ENCODE results near the gene BICD1. TPM values are rescaled to one million over a fixed set of nuclear protein-coding genes. Genes with fewer than 3 reads are reported as not detected.
A peak's percentile ranks its signal among the peaks of the same experiment; 100 is the strongest.

Gene BICD1
- total and polyA plus RNA-seq, 2 of the 13 experiments (the other 11 are each of a cell fraction or from before 2014, with no cell fraction given): 4.5 to 5.2 TPM

- TF ChIP-seq ZNF784 (CRISPR knock-in tag; IDR thresholded peaks at IDR 0.05; ENCODE audit: borderline replicate concordance): no peak
- 0 out of 2 replicates have a peak, but pooled peaks have one; percentile 79 for TF ChIP-seq ZSCAN30 (CRISPR knock-in tag; IDR thresholded peaks at IDR 0.05)
- TF ChIP-seq PRPF4 (IDR thresholded peaks at IDR 0.05; ENCODE audit: low read depth, low read length, poor library complexity, severe bottlenecking): no peak
- TF ChIP-seq HNF4A (CRISPR knock-in tag; IDR thresholded peaks at IDR 0.05): no peak
- TF ChIP-seq BRD4 (CRISPR knock-in tag; IDR thresholded peaks at IDR 0.05): no peak
- TF ChIP-seq TFDP2 (CRISPR knock-in tag; IDR thresholded peaks at IDR 0.05): no peak
- TF ChIP-seq ZBTB20 (CRISPR knock-in tag; IDR thresholded peaks at IDR 0.05; ENCODE audit: borderline replicate concordance, low read depth): no peak
- no peak for TF ChIP-seq TBX3 (IDR thresholded peaks at IDR 0.05; ENCODE audit: borderline replicate concordance)
- TF ChIP-seq SRSF4 (IDR thresholded peaks at IDR 0.05; ENCODE audit: low read depth, low read length, poor library complexity, severe bottlenecking): no peak
- no peak for TF ChIP-seq CENPT (CRISPR knock-in tag; IDR thresholded peaks at IDR 0.05; ENCODE audit: low read depth)
- TF ChIP-seq ZNF75D (CRISPR knock-in tag; IDR thresholded peaks at IDR 0.05; ENCODE audit: borderline replicate concordance): no peak
- TF ChIP-seq ZNF260 (CRISPR knock-in tag; IDR thresholded peaks at IDR 0.05; ENCODE audit: borderline replicate concordance, low read depth): no peak
- peak; percentile 52; the same call in 1 of the 2 replicates for TF ChIP-seq ZFP91 (CRISPR knock-in tag; IDR thresholded peaks at IDR 0.05; ENCODE audit: borderline replicate concordance)
- TF ChIP-seq AGO2 (optimal IDR thresholded peaks at IDR 0.05; ENCODE audit: low read depth, low read length): no peak
- no peak for TF ChIP-seq RXRA (CRISPR knock-in tag; IDR thresholded peaks at IDR 0.05)
- no peak for TF ChIP-seq RFX3 (CRISPR knock-in tag; IDR thresholded peaks at IDR 0.05)
- TF ChIP-seq ZNF670 (CRISPR knock-in tag; IDR thresholded peaks at IDR 0.05; ENCODE audit: borderline replicate concordance): 0 out of 2 replicates have a peak, but pooled peaks have one; percentile 36
- TF ChIP-seq POLR2AphosphoS2 (IDR thresholded peaks at IDR 0.05; ENCODE audit: low read depth, low read length): no peak
These were observed 293.5 kb downstream of the BICD1 start (continued) for GRCh38 chr12:32400114-32400672.

Data from HepG2 (cell line).